K562 (cell line): ENCODE data around the gene PTPRR. TPM values are rescaled to one million over a fixed set of nuclear protein-coding genes. Genes with fewer than 3 reads are reported as not detected.

ENCODE experiments used
- CBX8 ChIP-seq: fragments of 200-600 bp; sonication (generic); IDR thresholded peaks from 2 replicates; pipeline ENCODE4 v1.6.1; 2012; ENCODE audit warnings: borderline replicate concordance, mixed run types, low read depth, mild to moderate bottlenecking, moderate library complexity, mixed read lengths, low read length, control low read depth, inconsistent platforms; ENCODE audit not compliant: poor library complexity, severe bottlenecking; ENCODE audit errors: extremely low read depth
- CSDE1 ChIP-seq, 2 experiments: fragments of 450-650 bp; IDR thresholded peaks; 2 replicates each; pipeline ENCODE4 v1.6.1; 2016; ENCODE audit warnings: mild to moderate bottlenecking in 1 of 2
- HIVEP1 ChIP-seq: fragments of 250-450 bp; sonication (Bioruptor Pico); IDR thresholded peaks from 2 replicates; pipeline ENCODE4 v1.4.0; 2020; ENCODE audit warnings: mild to moderate bottlenecking
- RFX7 ChIP-seq: fragments of 250-450 bp; sonication (Bioruptor Pico); IDR thresholded peaks from 2 replicates; pipeline ENCODE4 v1.5.1; 2021; ENCODE audit warnings: mild to moderate bottlenecking
- SMAD3 ChIP-seq: fragments of 450-650 bp; formaldehyde crosslinking; conservative IDR thresholded peaks from 2 replicates; pipeline ENCODE4 v1.4.0; 2020; ENCODE audit warnings: mild to moderate bottlenecking
- TCF7 ChIP-seq: sonication (generic); IDR thresholded peaks from 2 replicates; pipeline ENCODE4 v1.6.1; 2016; ENCODE audit warnings: antibody characterized with exemption, borderline replicate concordance
- XRCC5 ChIP-seq: fragments of 200-400 bp; formaldehyde crosslinking; IDR thresholded peaks from 2 replicates; pipeline ENCODE4 v1.6.1; 2017; ENCODE audit warnings: low read depth, mild to moderate bottlenecking, low read length
- ZBTB17 ChIP-seq: fragments of 450-650 bp; formaldehyde crosslinking; IDR thresholded peaks from 2 replicates; pipeline ENCODE4 v1.4.0; 2020; ENCODE audit warnings: mild to moderate bottlenecking
- ZKSCAN8 ChIP-seq: fragments of 200-800 bp; sonication (Bioruptor generic); IDR thresholded peaks from 2 replicates; pipeline ENCODE4 v1.6.1; 2016; ENCODE audit warnings: missing genetic modification characterization, missing compliant biosample characterization
- ZNF75A ChIP-seq: fragments of 450-650 bp; formaldehyde crosslinking; IDR thresholded peaks from 2 replicates; pipeline ENCODE4 v1.4.0; 2020; ENCODE audit warnings: mild to moderate bottlenecking
- polyA plus RNA-seq, 8 experiments: library from polyadenylated mRNA; depleted of rRNA in 4 of 8; stranded (reverse) in 5 of 8; unstranded in 3 of 8; fragments of >200 nt; fragmentation: Nextera tagmentation in 2 of 8; fragmentation: Illumina TruSeq in 1 of 8; extraction: Ambion mirVana in 2 of 8; extraction: Trizol in 1 of 8; gene quantifications; 2 replicates each; pipeline versions ENCODE4 v1.2.1 to v1.2.3, GENCODE V29; 2011 to 2014; ENCODE audit warnings: inconsistent platforms in 1 of 8, missing spikeins in 1 of 8
- total RNA-seq, 7 experiments: library from RNA; depleted of rRNA in 6 of 7; stranded (reverse); fragments of >200 nt in 6 of 7; fragmentation: Illumina TruSeq in 2 of 7; extraction: Trizol in 2 of 7; gene quantifications; 2 replicates each; pipeline versions ENCODE4 v1.2.1 to v1.2.3, GENCODE V29; 2011 to 2021; ENCODE audit warnings: low replicate concordance in 1 of 7
- TF ChIP-seq, protein P1 (sequence below): fragments of 450-650 bp; IDR thresholded peaks from one replicate; pipeline ENCODE4 v1.6.1; 2018; ENCODE audit warnings: mild to moderate bottlenecking, moderate library complexity; ENCODE audit not compliant: partially characterized antibody
- TF ChIP-seq, protein P2 (sequence below): sonication (generic); formaldehyde crosslinking; IDR thresholded peaks from 2 replicates; pipeline ENCODE4 v1.8.0; 2022; ENCODE audit warnings: mild to moderate bottlenecking, missing genetic modification reagents
- TF ChIP-seq, protein P3 (sequence below): fragments of 450-650 bp; IDR thresholded peaks from 2 replicates; pipeline ENCODE4 v1.6.1; 2016; ENCODE audit warnings: missing biosample characterization, missing genetic modification characterization
- TF ChIP-seq, protein P4 (sequence below): fragments of 450-650 bp; IDR thresholded peaks from 2 replicates; pipeline ENCODE4 v1.7.0; 2016; ENCODE audit warnings: borderline replicate concordance
- TF ChIP-seq, protein P5 (sequence below): conservative IDR thresholded peaks from 2 replicates; pipeline ENCODE4 v1.6.1; 2011; ENCODE audit warnings: low read depth, mild to moderate bottlenecking, low read length; ENCODE audit not compliant: control insufficient read depth
- TF ChIP-seq, protein P6 (sequence below): fragments of 250-450 bp; sonication (Bioruptor Pico); IDR thresholded peaks from 2 replicates; pipeline ENCODE4 v1.8.0; 2022; ENCODE audit warnings: inconsistent platforms, mild to moderate bottlenecking, moderate library complexity, borderline replicate concordance

PTPRR gene
- total and polyA plus RNA-seq, 9 of the 15 experiments (the other 6 are each of a cell fraction or from before 2014, with no cell fraction given) = 6.6 to 41.7 (median 12.3) TPM

DNA sequence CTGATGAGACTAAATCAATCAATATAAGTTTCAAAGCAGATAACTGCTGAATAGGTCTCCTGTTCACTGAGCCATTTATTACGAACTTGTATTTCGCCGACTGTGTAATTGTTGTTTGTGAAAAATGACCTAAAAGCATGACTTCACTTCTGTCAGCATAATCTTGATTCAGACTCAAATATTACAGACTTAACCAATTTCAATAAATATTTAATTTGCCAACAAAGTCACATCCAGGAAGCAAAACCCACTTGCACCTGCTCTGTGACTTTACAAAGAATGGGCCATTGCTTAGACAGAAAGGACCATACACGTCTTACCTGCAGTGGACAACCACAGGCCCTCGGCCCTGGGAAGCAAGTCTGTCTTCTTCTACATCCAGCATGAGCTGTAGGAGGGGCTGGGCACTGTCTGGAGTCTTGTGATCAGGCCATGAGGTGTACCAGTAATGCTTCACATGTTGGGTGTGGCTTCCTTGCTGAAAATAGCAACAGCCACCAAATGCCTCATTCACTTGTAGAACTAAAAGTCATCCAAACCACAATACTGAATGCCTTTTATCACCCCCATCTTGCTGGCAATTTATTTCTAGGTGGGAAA lies 259.8 kb downstream of the PTPRR start (continued):
- TF ChIP-seq, protein P1, sequence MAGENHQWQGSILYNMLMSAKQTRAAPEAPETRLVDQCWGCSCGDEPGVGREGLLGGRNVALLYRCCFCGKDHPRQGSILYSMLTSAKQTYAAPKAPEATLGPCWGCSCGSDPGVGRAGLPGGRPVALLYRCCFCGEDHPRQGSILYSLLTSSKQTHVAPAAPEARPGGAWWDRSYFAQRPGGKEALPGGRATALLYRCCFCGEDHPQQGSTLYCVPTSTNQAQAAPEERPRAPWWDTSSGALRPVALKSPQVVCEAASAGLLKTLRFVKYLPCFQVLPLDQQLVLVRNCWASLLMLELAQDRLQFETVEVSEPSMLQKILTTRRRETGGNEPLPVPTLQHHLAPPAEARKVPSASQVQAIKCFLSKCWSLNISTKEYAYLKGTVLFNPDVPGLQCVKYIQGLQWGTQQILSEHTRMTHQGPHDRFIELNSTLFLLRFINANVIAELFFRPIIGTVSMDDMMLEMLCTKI = no peak
- TF ChIP-seq XRCC5 = no peak
- TF ChIP-seq ZNF75A (CRISPR knock-in tag) = no peak
- TF ChIP-seq RFX7 (CRISPR knock-in tag) = no peak
- TF ChIP-seq, protein P2, sequence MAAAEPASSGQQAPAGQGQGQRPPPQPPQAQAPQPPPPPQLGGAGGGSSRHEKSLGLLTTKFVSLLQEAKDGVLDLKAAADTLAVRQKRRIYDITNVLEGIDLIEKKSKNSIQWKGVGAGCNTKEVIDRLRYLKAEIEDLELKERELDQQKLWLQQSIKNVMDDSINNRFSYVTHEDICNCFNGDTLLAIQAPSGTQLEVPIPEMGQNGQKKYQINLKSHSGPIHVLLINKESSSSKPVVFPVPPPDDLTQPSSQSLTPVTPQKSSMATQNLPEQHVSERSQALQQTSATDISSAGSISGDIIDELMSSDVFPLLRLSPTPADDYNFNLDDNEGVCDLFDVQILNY (CRISPR knock-in tag) = no peak
- TF ChIP-seq, protein P3, sequence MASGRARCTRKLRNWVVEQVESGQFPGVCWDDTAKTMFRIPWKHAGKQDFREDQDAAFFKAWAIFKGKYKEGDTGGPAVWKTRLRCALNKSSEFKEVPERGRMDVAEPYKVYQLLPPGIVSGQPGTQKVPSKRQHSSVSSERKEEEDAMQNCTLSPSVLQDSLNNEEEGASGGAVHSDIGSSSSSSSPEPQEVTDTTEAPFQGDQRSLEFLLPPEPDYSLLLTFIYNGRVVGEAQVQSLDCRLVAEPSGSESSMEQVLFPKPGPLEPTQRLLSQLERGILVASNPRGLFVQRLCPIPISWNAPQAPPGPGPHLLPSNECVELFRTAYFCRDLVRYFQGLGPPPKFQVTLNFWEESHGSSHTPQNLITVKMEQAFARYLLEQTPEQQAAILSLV = no peak
- TF ChIP-seq, protein P4, sequence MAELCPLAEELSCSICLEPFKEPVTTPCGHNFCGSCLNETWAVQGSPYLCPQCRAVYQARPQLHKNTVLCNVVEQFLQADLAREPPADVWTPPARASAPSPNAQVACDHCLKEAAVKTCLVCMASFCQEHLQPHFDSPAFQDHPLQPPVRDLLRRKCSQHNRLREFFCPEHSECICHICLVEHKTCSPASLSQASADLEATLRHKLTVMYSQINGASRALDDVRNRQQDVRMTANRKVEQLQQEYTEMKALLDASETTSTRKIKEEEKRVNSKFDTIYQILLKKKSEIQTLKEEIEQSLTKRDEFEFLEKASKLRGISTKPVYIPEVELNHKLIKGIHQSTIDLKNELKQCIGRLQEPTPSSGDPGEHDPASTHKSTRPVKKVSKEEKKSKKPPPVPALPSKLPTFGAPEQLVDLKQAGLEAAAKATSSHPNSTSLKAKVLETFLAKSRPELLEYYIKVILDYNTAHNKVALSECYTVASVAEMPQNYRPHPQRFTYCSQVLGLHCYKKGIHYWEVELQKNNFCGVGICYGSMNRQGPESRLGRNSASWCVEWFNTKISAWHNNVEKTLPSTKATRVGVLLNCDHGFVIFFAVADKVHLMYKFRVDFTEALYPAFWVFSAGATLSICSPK = no peak
- 0 out of 2 replicates have a peak, but pooled peaks have one; percentile 26 for TF ChIP-seq SMAD3 (CRISPR knock-in tag)
- TF ChIP-seq, protein P5, sequence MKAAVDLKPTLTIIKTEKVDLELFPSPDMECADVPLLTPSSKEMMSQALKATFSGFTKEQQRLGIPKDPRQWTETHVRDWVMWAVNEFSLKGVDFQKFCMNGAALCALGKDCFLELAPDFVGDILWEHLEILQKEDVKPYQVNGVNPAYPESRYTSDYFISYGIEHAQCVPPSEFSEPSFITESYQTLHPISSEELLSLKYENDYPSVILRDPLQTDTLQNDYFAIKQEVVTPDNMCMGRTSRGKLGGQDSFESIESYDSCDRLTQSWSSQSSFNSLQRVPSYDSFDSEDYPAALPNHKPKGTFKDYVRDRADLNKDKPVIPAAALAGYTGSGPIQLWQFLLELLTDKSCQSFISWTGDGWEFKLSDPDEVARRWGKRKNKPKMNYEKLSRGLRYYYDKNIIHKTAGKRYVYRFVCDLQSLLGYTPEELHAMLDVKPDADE = no peak
- TF ChIP-seq ZBTB17 (CRISPR knock-in tag) = peak; percentile 61; the same call in 1 of the 2 replicates
- no peak for TF ChIP-seq CSDE1 (IDR thresholded peaks at IDR 0.05)
- no peak for TF ChIP-seq HIVEP1 (CRISPR knock-in tag)
- TF ChIP-seq TCF7 = 0 out of 2 replicates have a peak, but pooled peaks have one; percentile 29
- TF ChIP-seq ZKSCAN8 (CRISPR knock-in tag) = peak; percentile 52; the same call in 1 of the 2 replicates
- TF ChIP-seq, protein P6, sequence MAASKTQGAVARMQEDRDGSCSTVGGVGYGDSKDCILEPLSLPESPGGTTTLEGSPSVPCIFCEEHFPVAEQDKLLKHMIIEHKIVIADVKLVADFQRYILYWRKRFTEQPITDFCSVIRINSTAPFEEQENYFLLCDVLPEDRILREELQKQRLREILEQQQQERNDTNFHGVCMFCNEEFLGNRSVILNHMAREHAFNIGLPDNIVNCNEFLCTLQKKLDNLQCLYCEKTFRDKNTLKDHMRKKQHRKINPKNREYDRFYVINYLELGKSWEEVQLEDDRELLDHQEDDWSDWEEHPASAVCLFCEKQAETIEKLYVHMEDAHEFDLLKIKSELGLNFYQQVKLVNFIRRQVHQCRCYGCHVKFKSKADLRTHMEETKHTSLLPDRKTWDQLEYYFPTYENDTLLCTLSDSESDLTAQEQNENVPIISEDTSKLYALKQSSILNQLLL (CRISPR knock-in tag) = no peak
- TF ChIP-seq CBX8 = no peak
